IPS-18a (cell line): ENCODE measurements around the gene RAI1.
A peak's percentile ranks its signal among the peaks of the same experiment; 100 is the strongest.

Experiments
- H3K27ac ChIP-seq: one replicate; pipeline ENCODE4 v1.5.1; 2013; ENCODE audit warnings: low read length
- H3K27me3 ChIP-seq: one replicate; pipeline ENCODE4 v1.6.1; 2013; ENCODE audit warnings: mild to moderate bottlenecking, low read length; ENCODE audit not compliant: control insufficient read depth, insufficient read depth
- H3K36me3 ChIP-seq: one replicate; pipeline ENCODE4 v1.6.1; 2013; ENCODE audit warnings: low read depth, low read length; ENCODE audit not compliant: control insufficient read depth
- H3K4me1 ChIP-seq: one replicate; pipeline ENCODE4 v1.6.1; 2013; ENCODE audit warnings: low read depth, low read length; ENCODE audit not compliant: control insufficient read depth
- H3K4me3 ChIP-seq: one replicate; pipeline ENCODE4 v1.5.1; 2013; ENCODE audit warnings: low read length
- H3K9ac ChIP-seq: one replicate; pipeline ENCODE4 v1.6.1; 2013; ENCODE audit warnings: mild to moderate bottlenecking, low read length, moderate library complexity
- H3K9me3 ChIP-seq: one replicate; pipeline ENCODE4 v1.6.1; 2013; ENCODE audit warnings: low read depth, low read length; ENCODE audit not compliant: control insufficient read depth

The RAI1 gene

GRCh38 chr17:17818088-17818526 lies 136.8 kb downstream of the RAI1 start:
- Histone ChIP-seq H3K9me3 (no peaks in the 10 kb centered on the region), H3K36me3 (peaks cover 47% of the 10 kb centered on the region), H3K27me3 (no peaks in the 10 kb centered on the region), H3K9ac (no peak overlapping the region), H3K4me3 (no peak overlapping the region), H3K4me1 (peaks cover 15% of the 10 kb centered on the region), H3K27ac (no peak overlapping the region)

GRCh38 chr17:17819111-17819510 lies 137.9 kb downstream of the RAI1 start:
- Histone ChIP-seq H3K27ac (no peak overlapping the region), H3K36me3 (peaks cover 41% of the 10 kb centered on the region), H3K27me3 (no peaks in the 10 kb centered on the region), H3K4me1 (peaks cover 20% of the 10 kb centered on the region), H3K9ac (no peak overlapping the region), H3K9me3 (no peaks in the 10 kb centered on the region), H3K4me3 (no peak overlapping the region)

- H3K27ac ChIP-seq, result no peak overlapping the region
- no peak overlapping the region for H3K9ac ChIP-seq
- H3K4me1 ChIP-seq, result peaks cover 25% of the 10 kb centered on the region
- no peaks in the 10 kb centered on the region for H3K27me3 ChIP-seq
- H3K36me3 ChIP-seq, result peaks cover 37% of the 10 kb centered on the region
- H3K4me3 ChIP-seq, result no peak overlapping the region
- H3K9me3 ChIP-seq, result no peaks in the 10 kb centered on the region
Observed at GRCh38 chr17:17819561-17819995, 138.3 kb downstream of the RAI1 start.

GRCh38 chr17:17820046-17820445 lies 138.8 kb downstream of the RAI1 start:
- Histone ChIP-seq H3K9ac (no peak overlapping the region), H3K27ac (no peak overlapping the region), H3K27me3 (no peaks in the 10 kb centered on the region), H3K4me3 (no peak overlapping the region), H3K4me1 (peaks cover 29% of the 10 kb centered on the region), H3K9me3 (no peaks in the 10 kb centered on the region), H3K36me3 (peaks cover 32% of the 10 kb centered on the region)

DNA sequence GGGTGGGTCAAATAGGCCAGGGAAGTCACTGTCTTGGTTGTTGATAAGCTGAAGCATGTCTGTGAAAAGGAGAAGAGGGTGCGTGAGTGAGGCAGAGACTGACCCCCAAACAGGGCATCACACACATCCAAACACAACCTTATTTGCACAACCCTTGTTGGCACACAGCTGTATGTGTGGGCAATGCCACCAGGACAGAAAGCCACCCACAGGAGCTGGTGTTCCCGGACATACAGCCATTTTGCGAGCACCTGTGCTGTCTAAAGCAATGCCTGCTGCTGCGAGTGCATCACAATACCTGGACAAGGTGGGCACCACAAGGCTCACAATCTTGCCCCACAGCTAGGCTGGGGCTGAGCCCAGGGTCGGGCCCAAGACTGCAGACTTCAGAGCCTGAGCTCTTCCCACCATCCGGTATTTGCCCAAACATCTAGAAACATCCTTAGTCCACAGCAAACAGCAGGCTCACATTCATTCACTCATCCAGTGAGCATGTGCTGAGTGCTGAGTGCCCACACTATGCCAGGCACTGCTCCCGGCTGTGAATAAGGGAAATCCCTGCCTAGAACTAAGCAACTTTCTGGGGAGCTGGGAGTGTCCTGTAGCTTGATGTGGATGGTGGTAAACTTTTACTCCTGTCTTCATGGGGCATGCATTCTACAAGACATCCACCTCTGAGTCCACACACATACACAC lies 139.4 kb downstream of the RAI1 start:
- Histone ChIP-seq H3K4me1 (peaks cover 30% of the 10 kb centered on the region), H3K9me3 (no peaks in the 10 kb centered on the region), H3K27ac (no peak overlapping the region), H3K4me3 (no peak overlapping the region), H3K36me3 (peaks cover 26% of the 10 kb centered on the region), H3K27me3 (no peaks in the 10 kb centered on the region), H3K9ac (no peak overlapping the region)

- no peak overlapping the region for H3K4me3 ChIP-seq
- H3K36me3 ChIP-seq, result peaks cover 17% of the 10 kb centered on the region
- H3K27me3 ChIP-seq, result no peaks in the 10 kb centered on the region
- H3K4me1 ChIP-seq, result peaks cover 34% of the 10 kb centered on the region
- H3K9me3 ChIP-seq, result no peaks in the 10 kb centered on the region
- H3K27ac ChIP-seq, result no peak overlapping the region
- no peak overlapping the region for H3K9ac ChIP-seq
Observed at GRCh38 chr17:17822189-17822588, 140.9 kb downstream of the RAI1 start.

- peaks cover 34% of the 10 kb centered on the region for H3K4me1 ChIP-seq
- peaks cover 16% of the 10 kb centered on the region for H3K36me3 ChIP-seq
- no peaks in the 10 kb centered on the region for H3K27me3 ChIP-seq
- no peak overlapping the region for H3K4me3 ChIP-seq
- no peaks in the 10 kb centered on the region for H3K9me3 ChIP-seq
- no peak overlapping the region for H3K27ac ChIP-seq
- no peak overlapping the region for H3K9ac ChIP-seq
Observed at GRCh38 chr17:17822616-17823015, 141.4 kb downstream of the RAI1 start.

DNA sequence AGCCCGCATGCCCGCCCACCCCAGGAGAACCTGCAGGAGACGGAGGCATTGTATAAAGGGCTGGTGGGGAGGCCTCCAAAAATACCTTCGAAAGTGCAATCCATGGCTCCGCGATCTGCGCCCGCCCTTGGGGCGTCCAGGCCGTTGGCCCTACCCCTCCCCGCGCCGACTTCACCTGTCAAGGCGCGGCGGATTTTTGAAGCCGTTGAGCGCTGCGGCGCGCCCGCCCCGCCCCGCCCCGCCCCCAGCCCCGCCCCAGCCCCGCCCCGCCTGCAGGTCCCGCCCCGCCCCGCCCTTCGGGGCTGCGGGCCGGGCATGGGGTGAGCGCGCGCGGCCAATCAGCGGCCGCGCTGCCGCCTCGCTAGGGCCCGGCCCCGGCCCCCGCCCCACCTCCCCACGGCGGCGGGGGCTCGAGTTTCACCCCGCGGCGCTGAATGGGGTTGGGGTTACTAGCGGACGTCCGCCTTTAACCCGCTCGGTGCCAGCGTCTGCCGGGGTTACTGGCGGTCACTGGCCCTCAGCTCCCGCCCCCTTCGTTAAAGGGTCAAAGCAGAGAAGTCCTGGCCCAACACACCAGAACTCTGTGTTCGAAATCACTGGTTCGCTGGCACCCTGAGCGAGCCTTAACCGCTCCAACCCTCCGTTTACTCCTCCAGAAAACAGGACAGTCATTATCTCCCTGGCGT lies 142.3 kb downstream of the RAI1 start:
- Histone ChIP-seq H3K9ac (peak overlapping the region; percentile 24), H3K4me1 (peaks cover 32% of the 10 kb centered on the region), H3K27ac (peak overlapping the region; percentile 79), H3K36me3 (peaks cover 13% of the 10 kb centered on the region), H3K4me3 (peak overlapping the region; percentile 51), H3K27me3 (no peaks in the 10 kb centered on the region), H3K9me3 (no peaks in the 10 kb centered on the region)

- Histone ChIP-seq H3K4me3 (peak overlapping the region; percentile 51), H3K36me3 (peaks cover 7% of the 10 kb centered on the region), H3K4me1 (peaks cover 32% of the 10 kb centered on the region), H3K9me3 (no peaks in the 10 kb centered on the region), H3K27ac (peak overlapping the region; percentile 79), H3K27me3 (no peaks in the 10 kb centered on the region), H3K9ac (peak overlapping the region; percentile 24)
Observed at GRCh38 chr17:17824119-17824782, 143.0 kb downstream of the RAI1 start.

GRCh38 chr17:17824783-17825614 lies 143.7 kb downstream of the RAI1 start:
- no peak overlapping the region for H3K4me3 ChIP-seq
- H3K27me3 ChIP-seq, result no peaks in the 10 kb centered on the region
- H3K36me3 ChIP-seq, result peaks cover 5% of the 10 kb centered on the region
- no peak overlapping the region for H3K9ac ChIP-seq
- H3K27ac ChIP-seq, result no peak overlapping the region
- no peaks in the 10 kb centered on the region for H3K9me3 ChIP-seq
- peaks cover 32% of the 10 kb centered on the region for H3K4me1 ChIP-seq

- Histone ChIP-seq H3K27ac (no peak overlapping the region), H3K27me3 (no peaks in the 10 kb centered on the region), H3K4me3 (no peak overlapping the region), H3K4me1 (peaks cover 32% of the 10 kb centered on the region), H3K9ac (no peak overlapping the region), H3K9me3 (no peaks in the 10 kb centered on the region), H3K36me3 (peaks cover 5% of the 10 kb centered on the region)
Observed at GRCh38 chr17:17826342-17826713, 145.1 kb downstream of the RAI1 start.
